ENCODE measurements around the gene CPA2.
"Not testable (repeated sequence)": the region's sequence is repeated elsewhere in the genome, so short reads cannot be mapped to it uniquely, and the experiment has no call there.

Gene CPA2

GRCh38 chr7:130309986-130310385, 43.3 kb downstream of the CPA2 start:
- DNase-seq (ENCODE audit: low read depth in 2 of 2), result no peak

- no peak for DNase-seq (ENCODE audit: low read depth in 2 of 2)
These were observed 47.6 kb downstream of the CPA2 start for GRCh38 chr7:130314305-130314704.

GRCh38 chr7:130319541-130319940, 52.9 kb downstream of the CPA2 start:
- DNase-seq (ENCODE audit: low read depth in 2 of 2), result no peak

GRCh38 chr7:130321542-130322229, 55.0 kb downstream of the CPA2 start:
- not testable (repeated sequence) for DNase-seq (ENCODE audit: low read depth in 2 of 2)

GRCh38 chr7:130322615-130323014, 56.0 kb downstream of the CPA2 start:
- no peak for DNase-seq (ENCODE audit: low read depth in 2 of 2)

- no peak for DNase-seq (ENCODE audit: low read depth in 2 of 2)
These were observed 57.8 kb downstream of the CPA2 start for GRCh38 chr7:130324306-130324943.

- DNase-seq (ENCODE audit: low read depth in 2 of 2), result no peak
These were observed 63.0 kb downstream of the CPA2 start for GRCh38 chr7:130329681-130330080.

- no peak for DNase-seq (ENCODE audit: low read depth in 2 of 2)
These were observed 65.8 kb downstream of the CPA2 start for GRCh38 chr7:130332259-130333053.

- DNase-seq (ENCODE audit: low read depth in 2 of 2), result no peak
These were observed 67.2 kb downstream of the CPA2 start for GRCh38 chr7:130333832-130334231.

GRCh38 chr7:130334274-130334673, 67.6 kb downstream of the CPA2 start:
- no peak for DNase-seq (ENCODE audit: low read depth in 2 of 2)

GRCh38 chr7:130337410-130337971, 70.8 kb downstream of the CPA2 start:
- DNase-seq (ENCODE audit: low read depth in 2 of 2), result no peak

- DNase-seq (ENCODE audit: low read depth in 2 of 2), result no peak
These were observed 71.6 kb downstream of the CPA2 start for GRCh38 chr7:130338233-130338632.

All from stimulated activated CD8-positive, alpha-beta memory T cell treated with anti-CD3 and anti-CD28 coated beads, Interleukin-2, amount 100 ng/mL, for 48 hours (primary cell).